Activated T-cell treated with anti-CD3 and anti-CD28 coated beads for 4 hours (primary cell): ENCODE results near the gene GOLGA8M.
"Not testable (repeated sequence)": the region's sequence is repeated elsewhere in the genome, so short reads cannot be mapped to it uniquely, and the experiment has no call there.

Experiments
- DNase-seq: peaks from one replicate; pipeline ENCODE4 v3.0.0-alpha.2; 2020

The GOLGA8M gene

DNA sequence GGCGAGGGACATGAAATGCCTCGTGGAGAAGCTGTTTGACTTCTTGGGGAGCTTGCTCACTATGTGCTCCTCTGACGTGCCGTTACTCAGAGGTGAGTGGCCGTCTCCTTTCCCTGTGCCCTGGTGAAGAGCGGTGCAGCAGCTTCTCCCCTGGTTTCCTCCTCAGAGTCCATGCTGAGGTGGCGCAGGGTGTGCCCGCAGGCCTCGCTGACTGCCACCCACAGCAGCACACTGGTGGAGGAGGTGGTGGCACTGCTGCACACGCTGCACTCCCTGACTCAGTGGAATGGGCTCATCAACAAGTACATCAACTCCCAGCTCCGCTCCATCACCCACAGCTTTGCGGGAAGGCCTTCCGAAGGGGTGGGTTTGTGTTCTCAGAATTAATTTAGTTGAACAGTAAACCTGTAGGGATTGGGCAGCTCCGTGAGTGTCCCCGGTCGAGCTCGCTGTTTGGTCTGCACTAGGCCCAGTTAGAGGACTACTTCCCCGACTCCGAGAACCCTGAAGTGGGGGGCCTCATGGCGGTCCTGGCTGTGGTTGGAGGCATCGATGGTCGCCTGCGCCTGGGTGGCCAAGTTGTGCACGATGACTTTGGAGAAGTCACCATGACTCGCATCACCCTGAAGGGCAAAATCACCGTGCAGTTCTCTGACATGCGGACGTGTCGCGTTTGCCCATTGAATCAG is 56.7 kb downstream of the GOLGA8M start:
- DNase-seq = not testable (repeated sequence)

DNA sequence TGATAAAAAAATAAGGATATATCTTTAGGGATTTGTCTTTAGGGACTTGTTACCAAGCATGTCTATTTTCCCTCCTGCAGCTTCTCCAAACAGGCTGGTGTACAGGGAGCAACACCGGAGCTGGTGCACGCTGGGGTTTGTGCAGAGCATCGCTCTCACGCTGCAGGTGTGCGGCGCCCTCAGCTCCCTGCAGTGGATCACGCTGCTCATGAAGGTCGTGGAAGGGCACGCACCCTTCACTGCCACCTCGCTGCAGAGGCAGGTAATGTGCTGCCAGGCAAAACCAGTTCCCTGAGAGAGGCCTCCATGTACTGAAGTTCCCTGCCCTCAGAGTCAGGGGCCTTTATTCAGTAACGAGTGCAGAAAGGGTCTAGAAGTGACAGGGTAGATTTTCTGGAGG is 58.0 kb downstream of the GOLGA8M start:
- DNase-seq = not testable (repeated sequence)

GRCh38 chr15:28652538-28652937 is 59.7 kb downstream of the GOLGA8M start:
- DNase-seq = not testable (repeated sequence)
